PC-3 (cell line): Measurements from ENCODE around the gene SFXN3. TPM values are rescaled to one million over a fixed set of nuclear protein-coding genes. Genes with fewer than 3 reads are reported as not detected.

Experiments used
- ATAC-seq: fragments of 200-7000 bp; cut with Tn5 transposase; 2 replicates; pipeline ENCODE4 v1.9.1; 2020; ENCODE audit warnings: mild to moderate bottlenecking, moderate library complexity
- BruUV-seq: library from RNA; stranded (reverse); fragments of 400-500 nt; replicated peaks from 2 replicates; lab custom pipeline; 2021; lab: Mats Ljungman, UMichigan
- CTCF ChIA-PET: fragments of 300-600 bp; sonication (Branson Sonifier 250); formaldehyde crosslinking; loops from one replicate; lab custom pipeline; 2022; ENCODE audit warnings: antibody characterized with exemption; lab: Charles Lee
- POLR2A ChIA-PET: fragments of 300-600 bp; sonication (Branson Sonifier 250); formaldehyde crosslinking; loops from one replicate; lab custom pipeline; 2022; ENCODE audit warnings: antibody characterized with exemption; ENCODE audit not compliant: unreplicated experiment; lab: Charles Lee
- DNase-seq: peaks from one replicate; pipeline ENCODE4 v3.0.0-alpha.2; 2015
- H2AFZ ChIP-seq: fragments of 300-600 bp; sonication (generic); 2 replicates; pipeline ENCODE4 v1.6.0; 2016; ENCODE audit warnings: antibody characterized with exemption, low read length
- H3F3A ChIP-seq: fragments of 300-600 bp; sonication (generic); one replicate; pipeline ENCODE4 v1.6.0; 2017; ENCODE audit warnings: antibody characterized with exemption, low read length, control low read depth, mild to moderate bottlenecking; ENCODE audit not compliant: unreplicated experiment
- H3K27ac ChIP-seq: fragments of 300-600 bp; sonication (generic); 2 replicates; pipeline ENCODE4 v1.5.1; 2016; ENCODE audit warnings: mild to moderate bottlenecking, low read length
- H3K27me3 ChIP-seq: fragments of 300-600 bp; sonication (generic); 2 replicates; pipeline ENCODE4 v1.6.1; 2016; ENCODE audit warnings: low read length, mixed read lengths
- H3K36me3 ChIP-seq: fragments of 300-600 bp; sonication (generic); 2 replicates; pipeline ENCODE4 v1.6.1; 2016; ENCODE audit warnings: low read depth, mixed run types, low read length, mixed read lengths
- H3K4me1 ChIP-seq: fragments of 300-600 bp; sonication (generic); 2 replicates; pipeline ENCODE4 v1.5.1; 2016; ENCODE audit warnings: low read length; ENCODE audit not compliant: insufficient read depth
- H3K4me2 ChIP-seq: fragments of 300-600 bp; sonication (generic); 2 replicates; pipeline ENCODE4 v1.6.0; 2016; ENCODE audit warnings: low read length
- H3K4me3 ChIP-seq: fragments of 300-600 bp; sonication (generic); 2 replicates; pipeline ENCODE4 v1.5.1; 2016; ENCODE audit warnings: mild to moderate bottlenecking, low read length, mixed read lengths
- H3K79me2 ChIP-seq: fragments of 300-600 bp; sonication (generic); 2 replicates; pipeline ENCODE4 v1.6.1; 2017; ENCODE audit warnings: low read length, mixed read lengths
- H3K9ac ChIP-seq: fragments of 300-600 bp; sonication (generic); 2 replicates; pipeline ENCODE4 v1.6.0; 2016; ENCODE audit warnings: mild to moderate bottlenecking, low read length
- H3K9me2 ChIP-seq: fragments of 300-600 bp; sonication (generic); replicated peaks from 2 replicates; pipeline ENCODE4 v1.6.1; 2016; ENCODE audit warnings: mixed run types, low read length, mixed read lengths
- H3K9me3 ChIP-seq: fragments of 300-600 bp; sonication (generic); 2 replicates; pipeline ENCODE4 v1.6.1; 2016; ENCODE audit warnings: low read length, mixed read lengths
- H4K20me1 ChIP-seq: fragments of 300-600 bp; sonication (generic); 2 replicates; pipeline ENCODE4 v1.6.1; 2016; ENCODE audit warnings: low read length, mixed read lengths
- EZH2 ChIP-seq: fragments of 300-600 bp; sonication (generic); IDR thresholded peaks from one replicate; pipeline ENCODE4 v1.6.1; 2017; ENCODE audit warnings: antibody characterized with exemption, mild to moderate bottlenecking, low read length; ENCODE audit not compliant: unreplicated experiment
- EZH2phosphoT487 ChIP-seq: fragments of 300-600 bp; sonication (generic); IDR thresholded peaks from 2 replicates; pipeline ENCODE4 v1.6.1; 2018; ENCODE audit warnings: mild to moderate bottlenecking, antibody characterized with exemption, low read length, borderline replicate concordance
- intact Hi-C: fragments of 100-400 bp; cut with micrococcal nuclease; formaldehyde crosslinking; loops from 2 replicates; pipeline ENCODE4 v1.9.0; 2023
- total RNA-seq: library from RNA; depleted of rRNA; stranded (reverse); fragments of >200 nt; gene quantifications from 2 replicates; pipeline ENCODE4 v1.2.3, GENCODE V29; 2014
- TF ChIP-seq, protein P1 (sequence below): fragments of 300-600 bp; sonication (generic); conservative IDR thresholded peaks from 2 replicates; pipeline ENCODE4 v1.5.1; 2017; ENCODE audit warnings: antibody characterized with exemption, low read depth, mild to moderate bottlenecking, low read length

Gene SFXN3
- total RNA-seq, 1 experiment from 2014 or later: 46.7 TPM

DNA sequence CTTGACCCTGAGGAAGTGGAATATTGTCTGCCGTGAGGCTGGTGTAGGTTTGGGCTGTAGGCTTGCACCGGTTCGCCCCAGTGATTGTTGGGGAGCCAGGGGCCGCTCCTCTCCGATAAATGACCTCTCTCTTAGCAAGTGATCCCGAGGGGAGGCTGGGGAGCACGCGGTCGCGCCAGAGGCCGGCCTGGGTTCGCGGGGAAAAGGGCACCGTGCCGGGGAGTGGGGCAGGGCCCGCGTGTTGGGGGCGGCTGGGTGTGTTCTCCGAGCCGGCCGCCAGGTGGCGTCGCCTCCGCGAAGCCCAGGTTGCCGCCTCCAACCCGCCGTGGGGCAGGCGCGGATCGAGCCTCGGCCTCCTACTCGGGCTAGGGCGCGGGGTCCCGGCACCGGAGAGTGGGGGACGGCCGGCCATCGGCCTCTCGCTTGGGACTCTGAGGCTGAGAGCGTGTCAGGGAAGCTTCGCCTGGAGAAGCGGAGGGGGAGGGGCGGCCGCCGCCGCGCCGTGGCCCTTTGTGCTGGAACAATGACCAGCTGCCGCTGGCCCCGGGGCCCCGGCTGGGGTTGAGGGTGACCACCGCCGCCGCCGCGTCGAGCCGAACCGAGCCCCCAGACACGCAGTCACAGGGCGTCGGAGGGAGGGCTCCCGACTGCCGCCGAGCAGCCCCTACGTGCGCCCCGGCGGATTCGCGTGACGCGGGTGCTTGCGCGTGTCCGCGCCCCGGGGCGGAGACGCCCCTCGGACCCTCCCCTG, 31.9 kb upstream of the SFXN3 start:
- Histone ChIP-seq H3K4me3 (peak overlapping the region; percentile 88), H3K9me2 (no peaks in the 10 kb centered on the region), H4K20me1 (no peaks in the 10 kb centered on the region), H3K9me3 (no peaks in the 10 kb centered on the region), H2AFZ (peak overlapping the region; percentile 91), H3F3A (no peaks in the 10 kb centered on the region), H3K9ac (peak overlapping the region; percentile 95), H3K27ac (peak overlapping the region; percentile 76), H3K4me2 (peak overlapping the region; percentile 99), H3K36me3 (no peaks in the 10 kb centered on the region), H3K4me1 (peaks cover 36% of the 10 kb centered on the region), H3K27me3 (no peaks in the 10 kb centered on the region), H3K79me2 (peaks cover 40% of the 10 kb centered on the region)
- TF ChIP-seq EZH2phosphoT487 (no peak), EZH2 (no peak)
- TF ChIP-seq, protein P1, sequence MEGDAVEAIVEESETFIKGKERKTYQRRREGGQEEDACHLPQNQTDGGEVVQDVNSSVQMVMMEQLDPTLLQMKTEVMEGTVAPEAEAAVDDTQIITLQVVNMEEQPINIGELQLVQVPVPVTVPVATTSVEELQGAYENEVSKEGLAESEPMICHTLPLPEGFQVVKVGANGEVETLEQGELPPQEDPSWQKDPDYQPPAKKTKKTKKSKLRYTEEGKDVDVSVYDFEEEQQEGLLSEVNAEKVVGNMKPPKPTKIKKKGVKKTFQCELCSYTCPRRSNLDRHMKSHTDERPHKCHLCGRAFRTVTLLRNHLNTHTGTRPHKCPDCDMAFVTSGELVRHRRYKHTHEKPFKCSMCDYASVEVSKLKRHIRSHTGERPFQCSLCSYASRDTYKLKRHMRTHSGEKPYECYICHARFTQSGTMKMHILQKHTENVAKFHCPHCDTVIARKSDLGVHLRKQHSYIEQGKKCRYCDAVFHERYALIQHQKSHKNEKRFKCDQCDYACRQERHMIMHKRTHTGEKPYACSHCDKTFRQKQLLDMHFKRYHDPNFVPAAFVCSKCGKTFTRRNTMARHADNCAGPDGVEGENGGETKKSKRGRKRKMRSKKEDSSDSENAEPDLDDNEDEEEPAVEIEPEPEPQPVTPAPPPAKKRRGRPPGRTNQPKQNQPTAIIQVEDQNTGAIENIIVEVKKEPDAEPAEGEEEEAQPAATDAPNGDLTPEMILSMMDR: peak; percentile 66
- ATAC-seq: peak; percentile 38
- POLR2A ChIA-PET: no interaction called here
- DNase-seq: peak; percentile 64
- no TSS peak for BruUV-seq
- intact Hi-C loops: loop anchor here (1.0 kb wide), 1 partner anchor 14 kb away; no protein-coding TSS in a partner anchor
- CTCF ChIA-PET: interaction anchor here (1.2 to 1.5 kb wide), 2 partner anchors 12 to 16 kb away, joined by 15 to 16 read pairs; no protein-coding TSS in a partner anchor

DNA sequence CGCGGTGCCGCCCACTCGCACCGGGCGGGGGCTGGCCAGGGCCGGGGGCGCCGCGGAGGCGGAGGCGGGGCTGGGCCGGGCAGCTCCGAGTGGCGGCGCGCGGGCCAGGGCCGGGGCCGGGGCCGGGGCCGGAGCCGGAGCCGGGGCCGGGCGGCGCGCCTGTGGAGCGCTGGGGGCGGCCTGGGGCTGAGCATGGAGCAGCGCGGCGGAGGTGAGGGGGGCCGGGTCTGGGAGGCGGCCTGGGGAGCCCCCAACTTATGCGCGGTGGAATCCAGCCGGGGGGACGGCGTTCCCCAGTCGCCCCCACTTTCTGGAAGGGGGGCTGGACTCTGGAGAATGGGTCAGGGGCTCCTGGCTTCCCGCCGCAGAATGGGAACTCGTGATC, 31.3 kb upstream of the SFXN3 start, which contains the start of gene LZTS2:
Gene LZTS2, plus strand, starts transcription at position 67 of the 385 bp plus-strand sequence. CDS start 2,731 bp downstream, outside the sequence.
- H3K4me1 ChIP-seq: peaks cover 36% of the 10 kb centered on the region
- DNase-seq (no peak), ATAC-seq (peak; percentile 25; the same call in 1 of the 2 replicates)
- peak within 1 kb of the TSS; percentile 76 for H3K27ac ChIP-seq
- intact Hi-C loops: no loop called here
- CTCF ChIA-PET: no interaction called here
- POLR2A ChIA-PET: no interaction called here
- TF ChIP-seq EZH2: no peak
- TF ChIP-seq EZH2phosphoT487: no peak
- peak within 1 kb of the TSS; percentile 88 for H3K4me3 ChIP-seq
- H3K9me3 ChIP-seq: no peaks in the 10 kb centered on the region
- no peaks in the 10 kb centered on the region for H3K27me3 ChIP-seq
- peaks cover 40% of the 10 kb centered on the region for H3K79me2 ChIP-seq
- H4K20me1 ChIP-seq: no peaks in the 10 kb centered on the region
- no peaks in the 10 kb centered on the region for H3F3A ChIP-seq
- no peaks in the 10 kb centered on the region for H3K9me2 ChIP-seq
- no TSS peak for BruUV-seq
- H2AFZ ChIP-seq: peak within 1 kb of the TSS; percentile 91
- peak within 1 kb of the TSS; percentile 99 for H3K4me2 ChIP-seq
- peak within 1 kb of the TSS; percentile 95 for H3K9ac ChIP-seq
- no peaks in the 10 kb centered on the region for H3K36me3 ChIP-seq

DNA sequence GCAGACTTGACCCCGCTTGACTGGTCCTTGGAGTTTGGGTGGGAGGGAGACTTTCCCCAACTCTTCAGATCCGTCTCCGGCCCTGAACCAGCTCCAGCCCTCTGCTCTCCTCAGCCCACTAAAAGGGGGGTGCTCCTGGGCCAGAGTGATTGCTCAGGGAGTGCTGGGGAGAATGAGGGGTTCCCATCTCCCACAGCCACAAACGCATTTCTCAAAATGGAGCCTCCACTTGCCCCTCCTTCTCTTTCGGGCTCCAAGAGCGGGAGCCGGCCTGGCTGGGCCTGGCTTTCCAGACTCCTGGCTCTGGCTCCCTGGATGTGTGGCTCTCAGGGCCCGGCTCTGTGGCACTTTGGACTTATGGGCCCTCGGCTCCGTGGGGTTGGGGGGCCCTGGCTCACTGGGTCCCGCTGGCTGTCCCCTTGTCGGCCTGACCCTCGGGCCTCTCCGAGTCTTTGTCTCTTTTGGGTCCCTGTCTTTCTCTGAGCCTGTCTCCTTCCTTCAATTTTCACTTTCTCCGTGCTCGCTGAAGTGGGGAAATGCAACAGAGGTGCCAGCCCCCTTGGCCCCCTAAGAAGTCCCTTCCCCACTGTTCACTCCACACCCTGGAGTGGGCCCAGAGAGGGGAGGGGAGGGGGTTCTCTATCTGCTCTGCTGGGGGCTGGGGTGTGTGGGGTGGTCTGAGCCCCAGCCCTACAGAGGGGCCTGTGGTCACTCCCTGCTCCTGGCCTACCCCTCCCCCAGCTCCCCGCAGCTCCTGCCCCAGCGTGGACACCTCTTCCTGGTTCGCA, 30.7 kb upstream of the SFXN3 start:
- BruUV-seq: TSS peak; percentile 28
- H3K79me2 ChIP-seq: peaks cover 40% of the 10 kb centered on the region
- peak overlapping the region; percentile 81 for H2AFZ ChIP-seq

More for the DNA sequence above, 30.7 kb upstream of the SFXN3 start:
- H4K20me1 ChIP-seq: no peaks in the 10 kb centered on the region
- TF ChIP-seq EZH2 (no peak), EZH2phosphoT487 (no peak)
- TF ChIP-seq, protein P1: no peak
- H3K27me3 ChIP-seq: no peaks in the 10 kb centered on the region
- H3K9me2 ChIP-seq: no peaks in the 10 kb centered on the region
- H3K27ac ChIP-seq: peak overlapping the region; percentile 44
- H3K9ac ChIP-seq: peak overlapping the region; percentile 93
- peak overlapping the region; percentile 83 for H3K4me3 ChIP-seq
- intact Hi-C loops: no loop called here
- DNase-seq: no peak
- peaks cover 36% of the 10 kb centered on the region for H3K4me1 ChIP-seq
- no peaks in the 10 kb centered on the region for H3K36me3 ChIP-seq
- no peaks in the 10 kb centered on the region for H3F3A ChIP-seq
- H3K4me2 ChIP-seq: peak overlapping the region; percentile 97
- no peak for ATAC-seq
- no peaks in the 10 kb centered on the region for H3K9me3 ChIP-seq
- CTCF ChIA-PET: no interaction called here
- POLR2A ChIA-PET: no interaction called here
